DMS153 (cell line): ENCODE measurements around the gene COQ8A.

ENCODE experiments used
- DNase-seq: peaks from one replicate; lab custom pipeline; 2025; lab: John Stamatoyannopoulos, UW

COQ8A gene

DNA sequence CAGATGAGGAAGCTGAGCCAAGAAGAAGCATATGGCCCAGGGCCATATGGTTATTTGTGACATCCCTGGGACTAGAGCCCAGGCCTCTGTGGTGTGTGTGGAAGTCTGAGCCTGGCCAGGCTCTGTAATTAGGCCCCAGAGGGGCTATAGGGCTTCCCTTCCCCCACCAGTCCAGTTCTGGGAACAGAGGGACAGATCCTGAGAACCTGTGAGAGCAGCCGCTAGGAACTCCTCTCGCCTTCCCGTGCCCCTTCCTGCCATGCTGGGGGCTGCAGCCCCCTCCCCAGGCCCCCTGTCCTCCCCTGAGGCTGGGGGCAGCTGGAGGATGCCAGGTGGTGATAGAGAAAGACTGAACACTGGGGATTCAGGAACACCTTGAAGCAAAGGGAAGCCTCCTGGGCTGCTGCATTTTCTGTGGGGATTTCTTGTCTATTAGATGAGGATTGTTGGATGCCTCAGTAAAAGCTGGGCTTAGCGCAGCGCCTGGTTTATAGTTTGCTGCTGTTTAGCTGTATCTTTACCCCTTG is 33.3 kb downstream of the COQ8A start:
- DNase-seq = no peak

DNA sequence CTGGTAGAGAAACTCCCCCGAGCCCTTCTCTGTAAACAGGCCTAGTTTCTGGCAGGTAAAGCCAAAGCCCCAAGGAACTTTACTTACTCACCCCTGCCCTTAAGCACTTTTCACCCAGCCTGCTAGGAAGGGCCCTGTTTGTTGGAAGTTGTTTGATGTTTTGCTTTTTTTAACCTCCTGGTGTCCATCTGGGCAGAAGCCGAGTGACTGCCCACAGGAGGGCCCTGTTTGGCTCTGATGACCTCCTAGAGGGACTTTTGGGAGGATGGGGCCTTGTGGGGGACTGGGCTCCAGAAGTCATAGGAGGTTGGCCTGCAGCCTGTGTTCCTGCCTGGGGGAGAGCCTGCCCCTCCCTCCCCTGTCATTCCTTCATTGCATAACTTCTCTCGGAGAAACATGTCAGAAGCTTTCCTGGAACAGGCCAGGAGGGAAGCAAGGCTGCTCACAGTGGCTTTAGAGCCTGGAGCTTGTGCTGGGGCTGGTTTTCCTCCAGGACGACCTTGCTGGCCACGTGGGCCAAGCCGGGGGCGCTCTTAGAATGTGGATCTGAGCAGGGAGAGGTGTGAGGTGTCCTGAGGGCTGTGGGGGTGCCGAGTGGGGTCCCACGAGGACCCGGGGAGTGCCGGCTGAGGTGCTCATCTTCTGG is 33.9 kb downstream of the COQ8A start:
- no peak for DNase-seq

DNA sequence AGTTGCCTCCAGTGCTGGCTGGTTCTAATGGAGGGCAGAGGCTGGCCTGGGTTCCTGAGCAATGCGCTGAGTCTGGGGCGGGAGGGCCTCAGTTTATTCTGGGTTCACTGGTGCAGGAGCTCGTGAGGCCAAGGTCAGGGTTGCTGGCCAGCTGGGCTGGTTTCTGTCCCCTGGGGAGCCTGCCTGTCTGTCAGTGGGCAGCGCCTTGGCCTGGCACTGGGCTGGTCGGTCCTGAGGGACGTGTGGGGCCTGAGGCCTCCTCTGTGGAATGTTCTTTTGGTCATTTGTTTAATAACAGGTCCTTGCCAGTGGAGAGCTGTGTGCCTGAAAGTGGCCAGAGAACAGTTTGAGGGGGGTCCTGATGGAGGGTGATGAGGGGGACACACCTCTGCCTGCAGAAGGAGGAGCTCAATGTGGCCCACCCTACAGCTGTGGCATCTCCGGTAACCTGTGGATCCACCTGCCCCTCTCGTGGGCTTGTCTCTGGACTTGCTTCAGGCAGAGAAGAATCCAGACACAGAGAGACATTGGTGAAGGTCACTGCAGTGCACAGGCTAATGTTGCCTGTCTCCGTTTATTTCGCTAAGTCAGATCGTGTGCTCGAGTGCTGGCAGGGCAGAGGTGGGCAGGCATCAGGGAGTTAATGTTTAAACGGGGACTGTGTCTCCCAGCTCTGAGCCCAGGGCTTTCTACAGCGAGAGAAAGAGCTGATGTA is 34.6 kb downstream of the COQ8A start:
- peak; percentile 31 for DNase-seq

DNA sequence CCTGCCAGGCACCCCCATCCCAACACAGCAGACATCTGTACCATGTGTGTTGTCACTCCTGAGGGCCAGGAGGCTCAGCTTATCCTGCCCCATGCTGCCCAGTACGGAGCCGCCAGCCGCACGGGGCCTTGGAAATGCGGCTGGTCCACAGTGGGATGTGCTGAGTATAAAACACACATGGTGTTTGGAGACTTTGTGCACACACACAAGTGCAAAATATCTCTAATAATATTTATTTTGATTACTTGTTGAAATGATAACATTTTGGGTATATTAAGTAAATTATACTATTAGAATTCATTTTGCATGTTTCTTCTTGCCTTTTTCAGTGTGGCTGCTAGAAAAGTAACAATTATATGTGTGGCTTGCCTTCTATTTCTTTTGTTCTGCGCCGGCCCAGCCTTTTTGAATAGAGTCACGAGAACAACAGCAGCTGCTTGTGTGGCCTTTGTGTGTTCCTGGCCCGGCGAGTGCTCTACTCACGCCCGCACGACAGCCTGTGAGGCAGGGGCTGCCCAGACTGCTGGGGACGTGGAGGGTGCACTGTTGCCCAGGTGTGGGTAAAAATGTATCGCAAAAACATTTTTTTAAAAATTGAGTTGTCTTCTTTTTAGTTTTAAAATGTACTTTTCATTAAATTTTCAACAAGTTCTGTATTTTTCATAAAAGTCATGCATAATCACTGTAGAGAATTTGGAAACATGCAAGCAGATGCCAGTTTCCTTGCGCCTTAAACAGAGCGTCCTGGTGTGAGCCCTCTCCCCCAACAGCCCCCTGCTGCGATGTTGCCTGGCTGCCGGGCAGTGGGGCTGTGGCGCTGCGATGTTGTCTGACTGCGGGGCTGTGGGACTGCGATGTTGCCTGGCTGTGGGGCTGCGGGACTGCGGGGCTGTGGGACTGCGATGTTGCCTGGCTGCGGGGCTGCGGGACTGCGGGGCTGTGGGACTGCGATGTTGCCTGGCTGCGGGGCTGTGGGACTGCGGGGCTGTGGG is 35.5 kb downstream of the COQ8A start:
- DNase-seq = peak; percentile 85

DNA sequence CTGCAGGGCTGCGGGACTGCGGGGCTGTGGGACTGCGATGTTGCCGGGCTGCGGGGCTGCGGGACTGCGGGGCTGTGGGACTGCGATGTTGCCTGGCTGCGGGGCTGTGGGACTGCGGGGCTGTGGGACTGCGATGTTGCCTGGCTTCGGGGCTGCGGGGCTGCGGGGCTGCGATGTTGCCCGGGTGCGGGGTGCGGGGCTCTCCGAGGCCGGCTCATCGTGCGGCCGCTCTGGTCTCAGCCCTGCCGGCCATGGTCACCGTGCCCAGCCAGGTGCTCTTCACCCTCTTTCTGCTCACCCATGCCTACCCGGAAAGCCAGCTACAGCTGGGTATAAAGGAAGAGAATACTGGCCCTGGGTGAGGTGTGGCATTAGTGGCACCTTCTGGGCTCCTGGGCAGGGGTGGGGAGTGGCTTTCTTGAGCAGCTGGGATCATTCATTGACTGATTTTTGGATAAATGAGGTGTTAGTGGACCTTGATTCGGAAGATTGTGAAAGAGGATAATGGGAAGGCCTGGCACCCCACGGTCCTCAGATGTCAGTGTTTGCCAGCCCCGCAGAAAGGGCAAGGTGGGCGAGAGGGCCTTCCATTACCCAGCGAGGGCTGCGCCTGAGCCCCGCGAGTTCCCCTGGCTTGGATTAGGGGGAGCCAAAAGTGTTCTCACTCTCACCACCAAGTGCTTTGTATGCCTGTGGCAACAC is 36.3 kb downstream of the COQ8A start:
- peak; percentile 14 for DNase-seq

DNA sequence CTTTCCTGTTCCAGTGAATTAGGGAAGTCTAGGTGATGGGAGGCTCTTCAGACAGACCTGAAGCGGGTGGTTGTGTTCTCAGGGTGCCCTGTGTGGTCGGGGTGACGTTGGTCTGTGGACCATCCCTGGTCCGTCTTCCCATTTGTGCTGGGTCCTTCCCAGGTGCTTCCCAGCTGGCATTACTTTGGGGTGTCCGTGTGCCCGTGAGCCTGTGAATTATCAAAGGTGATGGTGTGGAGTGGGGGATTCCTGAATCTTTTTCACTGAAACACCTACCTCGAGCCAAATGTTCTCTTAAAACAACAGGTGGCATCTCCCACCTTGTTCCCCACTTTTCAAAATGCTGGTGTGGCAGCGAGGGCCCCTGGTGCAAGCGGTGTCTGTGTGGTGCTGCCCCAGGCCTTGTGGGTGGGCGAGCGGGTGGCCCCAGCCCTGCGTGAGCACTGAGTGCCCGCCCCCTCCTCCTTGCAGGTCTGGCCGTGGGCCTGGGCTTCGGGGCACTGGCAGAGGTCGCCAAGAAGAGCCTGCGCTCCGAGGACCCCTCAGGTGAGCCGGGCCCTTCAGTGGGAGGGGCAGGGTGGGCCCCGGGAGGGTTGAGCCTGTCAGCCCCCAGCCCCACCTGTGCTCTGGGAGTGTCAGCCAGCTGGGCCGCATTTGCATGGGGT is 37.0 kb downstream of the COQ8A start:
- no peak for DNase-seq

DNA sequence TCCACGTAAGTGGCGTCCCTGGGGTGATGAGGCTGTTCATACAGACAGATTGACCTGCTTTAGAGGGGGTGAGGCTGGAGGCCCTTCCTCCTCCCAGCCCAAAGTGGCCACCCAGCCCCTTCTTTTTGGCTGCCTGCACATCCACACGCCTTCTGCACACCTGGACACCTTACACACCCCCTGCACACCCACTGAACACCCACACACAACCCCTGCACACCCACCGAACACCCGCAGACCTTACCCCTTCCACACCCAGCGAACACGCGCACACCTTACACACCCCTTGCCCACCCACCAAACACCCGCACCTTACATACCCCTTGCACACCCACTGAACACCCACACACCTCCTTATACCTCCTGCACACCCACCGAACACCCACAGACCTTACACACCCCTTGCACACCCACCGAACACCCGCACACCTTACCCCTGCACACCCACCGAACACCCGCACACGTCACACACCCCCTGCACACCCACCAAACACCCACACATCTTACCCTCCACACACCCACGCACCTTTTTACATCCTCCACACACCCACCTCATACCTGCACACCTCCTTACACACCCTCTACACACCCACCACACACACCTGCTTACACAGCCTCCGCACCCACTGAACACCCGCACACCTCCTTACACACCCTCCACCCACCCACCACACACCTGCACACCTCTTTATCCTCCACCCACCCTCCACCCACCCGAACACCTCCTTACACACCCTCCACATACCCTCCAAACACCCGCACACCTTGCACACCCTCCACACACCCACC is 37.7 kb downstream of the COQ8A start:
- DNase-seq = no peak

DNA sequence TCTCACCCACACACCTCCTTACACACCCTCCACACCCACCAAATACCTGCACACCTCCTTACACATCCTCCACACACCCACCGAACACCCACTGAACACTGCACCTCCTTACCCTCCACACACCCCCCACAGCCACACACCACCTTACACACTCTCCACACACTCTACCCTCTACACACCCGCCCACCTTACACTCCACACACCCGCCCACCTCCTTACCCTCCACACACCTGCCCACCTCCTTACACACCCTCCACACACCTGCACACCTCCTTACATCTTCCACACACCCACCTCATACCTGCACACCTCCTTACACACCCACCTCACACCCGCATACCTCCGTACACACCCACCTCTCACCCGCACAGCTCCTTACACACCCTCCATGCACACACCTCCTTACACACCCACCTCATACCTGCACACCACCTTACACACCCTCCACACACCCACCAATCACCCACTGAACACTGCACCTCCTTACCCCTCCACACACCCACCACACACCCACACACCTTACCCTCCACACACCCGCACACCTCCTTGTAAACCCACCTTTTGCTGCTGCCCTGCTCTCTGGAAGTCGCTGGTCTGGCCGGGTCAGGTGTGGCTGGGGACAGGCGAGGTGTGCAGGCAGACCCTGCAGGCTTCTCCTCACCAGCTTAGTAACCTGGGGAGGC is 38.5 kb downstream of the COQ8A start:
- DNase-seq = no peak

DNA sequence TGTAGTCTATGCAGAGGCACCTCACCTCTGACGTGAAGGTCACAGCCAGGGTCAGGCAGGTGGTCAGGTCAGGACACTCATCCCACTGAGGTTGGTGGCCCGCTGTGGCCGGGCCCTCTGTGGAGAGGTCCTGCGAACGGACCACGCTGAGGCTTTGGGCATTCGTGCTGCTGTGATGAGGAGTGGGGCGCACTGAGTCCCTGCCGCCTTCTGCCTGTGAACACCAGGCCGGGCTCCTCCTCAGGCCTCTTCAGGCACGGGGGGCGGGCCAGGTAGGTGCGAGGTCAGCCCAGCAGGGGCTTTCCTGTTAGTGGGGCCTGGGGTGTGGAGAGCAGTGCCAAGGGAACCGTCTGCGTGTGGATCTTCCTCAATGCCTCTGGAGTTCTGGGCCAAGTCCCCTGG is 39.0 kb downstream of the COQ8A start:
- DNase-seq = no peak

DNA sequence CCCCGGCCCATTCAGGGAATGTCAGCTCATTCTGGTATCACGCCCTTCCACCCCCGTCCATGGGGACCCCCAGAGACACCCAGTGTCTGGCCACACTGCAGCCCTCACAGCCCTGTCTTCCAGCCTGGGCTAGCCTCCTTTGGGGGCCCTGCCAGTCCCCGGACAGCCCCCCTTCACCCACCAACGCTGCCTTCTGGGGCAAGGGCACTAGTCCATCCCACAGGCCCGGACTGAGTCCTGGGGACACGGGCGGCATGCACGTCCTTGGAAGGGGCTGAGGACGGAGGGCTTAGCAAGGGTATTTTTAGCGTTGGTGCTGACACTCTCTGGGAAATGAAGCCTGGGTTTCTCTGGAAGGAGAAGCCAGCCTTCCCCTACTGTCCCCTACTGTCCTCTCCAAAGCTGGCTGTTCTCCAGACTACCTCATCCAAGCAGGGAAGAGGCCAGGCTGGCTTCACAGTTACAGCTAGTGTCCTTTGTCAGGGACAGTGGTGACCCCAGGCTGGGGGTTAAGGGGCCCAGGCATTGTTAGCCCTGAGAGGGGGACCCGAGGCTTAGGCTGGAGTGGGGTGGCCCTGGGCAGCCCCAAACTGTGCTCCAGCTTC is 39.5 kb downstream of the COQ8A start:
- DNase-seq = no peak

DNA sequence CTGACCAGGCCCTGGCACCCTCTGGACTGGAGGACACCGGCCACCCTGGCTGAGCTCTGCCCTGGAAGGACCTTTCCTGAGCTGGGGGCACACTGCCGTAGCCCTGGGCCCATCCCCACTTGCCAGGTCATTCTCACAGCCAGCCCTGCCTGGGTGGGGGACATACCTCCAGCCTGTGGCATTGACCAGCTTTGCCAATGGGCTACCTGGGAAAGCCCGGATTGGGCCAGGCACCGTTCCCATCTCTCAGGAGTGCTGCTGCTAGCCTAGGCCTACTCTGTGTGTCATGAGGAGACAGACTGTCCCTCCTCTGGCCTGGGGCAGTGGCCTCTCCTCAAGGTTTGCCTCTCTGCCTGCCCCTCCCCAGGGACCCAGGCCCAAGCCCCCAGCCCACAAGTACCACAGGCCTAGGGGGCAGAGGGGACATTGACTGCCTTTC is 40.0 kb downstream of the COQ8A start:
- DNase-seq = no peak

DNA sequence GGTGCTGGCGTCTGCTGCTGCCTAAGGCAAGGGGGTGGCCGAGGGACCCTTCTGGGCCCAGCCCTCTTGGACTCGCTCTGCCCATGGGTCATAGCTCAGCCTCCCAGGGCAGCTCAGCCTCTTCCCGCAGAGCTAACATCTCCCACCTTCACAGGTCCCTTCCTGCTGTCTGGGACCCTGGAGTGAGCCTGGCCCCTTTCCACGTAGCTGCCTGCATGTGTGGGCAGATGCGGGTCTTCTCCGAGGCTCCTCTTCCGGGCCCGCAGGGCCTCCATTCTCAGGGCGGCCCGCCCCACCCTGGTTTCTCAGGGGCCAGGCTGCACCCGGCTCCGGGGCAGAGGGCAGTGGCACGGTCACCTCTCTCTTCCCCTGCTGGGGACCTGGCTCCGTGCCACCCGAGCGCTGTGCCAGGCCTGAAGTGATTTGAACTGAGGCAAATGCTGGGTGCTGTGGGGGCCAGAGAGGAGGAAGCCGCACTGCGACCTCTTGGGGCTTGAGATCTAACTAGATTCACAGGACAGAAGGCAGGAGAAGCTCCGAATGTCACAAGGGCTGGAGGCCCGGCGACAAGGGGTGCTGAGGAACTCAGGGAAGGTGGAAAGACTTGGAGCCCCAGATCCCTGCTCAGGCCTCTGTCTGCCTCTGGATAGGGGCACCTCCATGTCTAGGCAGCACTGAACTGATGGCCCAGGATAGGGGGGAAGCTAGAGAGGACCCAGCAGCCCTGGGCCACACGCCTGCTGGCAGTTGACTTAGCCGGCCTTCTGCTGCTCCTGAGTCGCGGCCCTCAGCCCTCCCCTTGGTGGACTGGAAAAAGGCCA is 40.7 kb downstream of the COQ8A start:
- DNase-seq = no peak

DNA sequence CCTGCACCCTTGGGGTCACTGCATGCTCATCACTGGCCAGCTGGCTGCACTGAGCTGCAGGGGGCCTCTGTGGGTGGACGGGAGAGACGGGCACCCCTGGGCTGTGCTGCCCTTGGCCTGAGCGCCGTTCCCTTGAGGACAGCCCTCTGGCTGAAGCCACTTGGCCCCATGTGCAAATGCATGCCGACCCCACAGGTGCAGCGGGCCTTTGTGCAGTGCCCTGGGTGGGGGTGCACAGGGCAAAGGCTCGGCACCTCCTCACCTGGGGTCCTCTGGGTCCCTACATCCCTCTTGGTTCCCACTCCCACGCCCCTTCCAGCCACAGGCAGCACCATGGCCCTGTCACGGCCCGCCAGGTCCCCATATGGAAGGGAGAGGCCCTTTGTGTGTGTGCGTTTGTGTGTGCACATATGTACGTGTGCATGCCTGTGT is 41.3 kb downstream of the COQ8A start:
- no peak for DNase-seq

DNA sequence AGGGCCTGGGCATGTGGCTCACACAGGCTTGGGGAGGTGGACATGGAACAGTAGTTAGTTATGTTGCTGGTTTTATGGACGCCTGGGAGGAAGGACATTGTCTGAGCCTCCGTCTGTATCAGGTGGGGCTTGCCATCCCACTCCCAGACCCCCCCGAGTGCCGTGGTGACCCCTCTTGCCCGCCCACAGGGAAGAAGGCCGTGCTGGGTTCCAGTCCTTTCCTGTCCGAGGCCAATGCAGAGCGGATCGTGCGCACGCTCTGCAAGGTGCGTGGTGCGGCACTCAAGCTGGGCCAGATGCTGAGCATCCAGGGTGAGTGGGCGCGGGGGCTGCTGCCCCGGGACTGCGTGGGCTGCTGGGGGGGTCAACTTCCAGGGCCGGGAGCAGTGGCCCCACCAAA is 41.7 kb downstream of the COQ8A start:
- no peak for DNase-seq

DNA sequence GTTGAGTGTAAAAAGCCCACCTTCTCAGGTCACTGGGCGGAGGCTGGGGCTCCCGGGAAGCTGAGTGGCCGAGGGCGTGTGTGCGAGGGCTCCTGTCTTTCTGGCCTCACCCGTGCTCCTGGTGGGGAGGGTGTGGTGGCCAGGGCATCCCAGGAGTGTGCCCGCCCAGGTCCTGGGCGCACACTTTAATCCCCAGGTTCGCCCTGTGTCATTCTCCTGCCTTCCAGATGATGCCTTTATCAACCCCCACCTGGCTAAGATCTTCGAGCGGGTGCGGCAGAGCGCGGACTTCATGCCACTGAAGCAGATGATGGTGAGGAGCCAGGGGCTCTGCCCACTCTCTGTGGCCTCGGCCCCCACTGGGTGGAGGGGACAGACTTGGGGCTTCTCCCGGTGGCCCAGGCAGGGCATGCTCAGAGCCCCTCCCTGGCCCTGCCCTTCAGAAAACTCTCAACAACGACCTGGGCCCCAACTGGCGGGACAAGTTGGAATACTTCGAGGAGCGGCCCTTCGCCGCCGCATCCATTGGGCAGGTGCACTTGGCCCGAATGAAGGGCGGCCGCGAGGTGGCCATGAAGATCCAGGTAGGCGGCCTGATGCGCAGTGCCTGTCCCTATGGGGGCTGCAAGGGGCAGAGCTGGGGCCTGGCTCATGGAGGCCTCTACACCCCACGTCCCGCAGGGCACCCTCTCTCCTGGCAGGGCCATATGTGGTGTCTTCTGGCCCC is 42.5 kb downstream of the COQ8A start:
- no peak for DNase-seq

DNA sequence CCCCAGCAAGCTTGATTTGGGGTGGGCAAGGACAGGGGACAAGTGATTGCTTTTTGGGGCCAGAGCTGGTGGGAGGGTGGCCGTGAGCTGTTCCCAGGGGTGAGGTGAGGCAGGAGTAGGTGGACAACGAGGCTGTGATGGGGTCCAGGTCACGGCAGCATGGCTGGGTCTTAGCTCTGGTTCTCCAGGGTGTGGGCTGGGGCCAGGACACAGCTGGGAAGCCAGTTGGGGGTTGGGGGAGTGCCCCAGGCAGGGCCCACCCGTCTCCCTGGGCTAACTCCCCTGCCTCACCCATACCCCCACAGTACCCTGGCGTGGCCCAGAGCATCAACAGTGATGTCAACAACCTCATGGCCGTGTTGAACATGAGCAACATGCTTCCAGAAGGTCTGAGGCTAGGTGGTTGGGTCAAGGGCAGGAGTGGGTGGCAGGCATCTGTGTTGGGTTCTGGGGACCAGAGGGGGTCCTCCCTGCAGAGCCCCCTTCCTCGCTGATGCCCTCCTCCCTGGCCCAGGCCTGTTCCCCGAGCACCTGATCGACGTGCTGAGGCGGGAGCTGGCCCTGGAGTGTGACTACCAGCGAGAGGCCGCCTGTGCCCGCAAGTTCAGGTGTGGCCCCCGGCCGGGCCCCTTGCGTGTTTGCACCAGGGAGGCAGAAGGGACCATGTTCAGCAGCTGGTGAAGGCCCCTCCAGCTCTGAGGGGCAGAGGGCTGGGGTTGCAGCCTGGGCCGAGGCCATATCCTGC is 43.3 kb downstream of the COQ8A start:
- no peak for DNase-seq

DNA sequence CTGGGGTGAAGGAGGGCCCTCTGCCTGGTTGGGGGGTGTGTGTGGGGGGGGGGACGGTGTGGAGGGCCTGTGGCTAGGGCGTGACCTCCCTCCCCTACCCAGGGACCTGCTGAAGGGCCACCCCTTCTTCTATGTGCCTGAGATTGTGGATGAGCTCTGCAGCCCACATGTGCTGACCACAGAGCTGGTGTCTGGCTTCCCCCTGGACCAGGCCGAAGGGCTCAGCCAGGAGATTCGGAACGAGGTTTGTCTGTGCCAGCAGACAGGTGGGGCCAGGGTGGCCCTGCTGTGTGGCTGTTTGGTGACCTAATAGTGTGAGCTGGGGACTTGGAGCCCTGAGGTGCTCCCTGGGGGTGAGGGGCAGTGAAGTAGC is 43.9 kb downstream of the COQ8A start:
- DNase-seq = no peak
